Fibroblast of gingiva (primary cell): ENCODE measurements around the gene NUMA1.

ENCODE experiments used
- DNase-seq: peaks from one replicate; pipeline ENCODE4 v3.0.0-alpha.2; 2011; ENCODE audit warnings: low read depth

NUMA1 gene

GRCh38 chr11:71999362-71999761 lies 81.0 kb downstream of the NUMA1 start:
- peak; percentile 47 for DNase-seq

GRCh38 chr11:71998649-71999310 lies 81.6 kb downstream of the NUMA1 start, which contains the start of gene IL18BP:
TSS of gene IL18BP (plus strand) at chr11:71998909. CDS start at chr11:71999985, 1,076 bp downstream.
- DNase-seq: no peak

- DNase-seq: no peak
Measured at GRCh38 chr11:71998061-71998460, 82.3 kb downstream of the NUMA1 start.

GRCh38 chr11:71997594-71997993 lies 82.7 kb downstream of the NUMA1 start:
- DNase-seq: no peak

- no peak for DNase-seq
Measured at GRCh38 chr11:71996946-71997345, 83.4 kb downstream of the NUMA1 start.

- no peak for DNase-seq
Measured at GRCh38 chr11:71996517-71996916, 83.8 kb downstream of the NUMA1 start.

- DNase-seq: no peak
Measured at GRCh38 chr11:71995726-71996291, 84.5 kb downstream of the NUMA1 start.

- DNase-seq: no peak
Measured at GRCh38 chr11:71994786-71995185, 85.6 kb downstream of the NUMA1 start.

GRCh38 chr11:71992136-71992730 lies 88.1 kb downstream of the NUMA1 start:
- DNase-seq: no peak

GRCh38 chr11:71991494-71991893 lies 88.8 kb downstream of the NUMA1 start:
- DNase-seq: no peak

GRCh38 chr11:71990701-71991100 lies 89.6 kb downstream of the NUMA1 start:
- no peak for DNase-seq

GRCh38 chr11:71988050-71988449 lies 92.3 kb downstream of the NUMA1 start:
- peak; percentile 51 for DNase-seq

GRCh38 chr11:71987521-71987920 lies 92.8 kb downstream of the NUMA1 start:
- DNase-seq: no peak

- DNase-seq: no peak
Measured at GRCh38 chr11:71986131-71986530, 94.2 kb downstream of the NUMA1 start.

- DNase-seq: no peak
Measured at GRCh38 chr11:71979602-71980001, 100.7 kb downstream of the NUMA1 start.

- DNase-seq: no peak
Measured at GRCh38 chr11:71979094-71979493, 101.2 kb downstream of the NUMA1 start.

GRCh38 chr11:71977743-71978418 lies 102.5 kb downstream of the NUMA1 start:
- peak; percentile 39 for DNase-seq

- DNase-seq: no peak
Measured at GRCh38 chr11:71977090-71977489, 103.3 kb downstream of the NUMA1 start.

- no peak for DNase-seq
Measured at GRCh38 chr11:71976551-71976950, 103.8 kb downstream of the NUMA1 start.

- DNase-seq: no peak
Measured at GRCh38 chr11:71971680-71972079, 108.7 kb downstream of the NUMA1 start.

GRCh38 chr11:71964641-71965040 lies 115.7 kb downstream of the NUMA1 start:
- no peak for DNase-seq

GRCh38 chr11:71963468-71963867 lies 116.9 kb downstream of the NUMA1 start:
- DNase-seq: no peak
